GM21723 (cell line): ENCODE measurements around the gene PCID2.
"Not testable (repeated sequence)": the region's sequence is repeated elsewhere in the genome, so short reads cannot be mapped to it uniquely, and the experiment has no call there.

Experiments
- ATAC-seq: cut with Tn5 transposase; IDR thresholded peaks from one replicate; pipeline ENCODE4 v1.9.1; 2021; ENCODE audit warnings: mild to moderate bottlenecking, moderate library complexity; ENCODE audit not compliant: unreplicated experiment

The PCID2 gene

DNA sequence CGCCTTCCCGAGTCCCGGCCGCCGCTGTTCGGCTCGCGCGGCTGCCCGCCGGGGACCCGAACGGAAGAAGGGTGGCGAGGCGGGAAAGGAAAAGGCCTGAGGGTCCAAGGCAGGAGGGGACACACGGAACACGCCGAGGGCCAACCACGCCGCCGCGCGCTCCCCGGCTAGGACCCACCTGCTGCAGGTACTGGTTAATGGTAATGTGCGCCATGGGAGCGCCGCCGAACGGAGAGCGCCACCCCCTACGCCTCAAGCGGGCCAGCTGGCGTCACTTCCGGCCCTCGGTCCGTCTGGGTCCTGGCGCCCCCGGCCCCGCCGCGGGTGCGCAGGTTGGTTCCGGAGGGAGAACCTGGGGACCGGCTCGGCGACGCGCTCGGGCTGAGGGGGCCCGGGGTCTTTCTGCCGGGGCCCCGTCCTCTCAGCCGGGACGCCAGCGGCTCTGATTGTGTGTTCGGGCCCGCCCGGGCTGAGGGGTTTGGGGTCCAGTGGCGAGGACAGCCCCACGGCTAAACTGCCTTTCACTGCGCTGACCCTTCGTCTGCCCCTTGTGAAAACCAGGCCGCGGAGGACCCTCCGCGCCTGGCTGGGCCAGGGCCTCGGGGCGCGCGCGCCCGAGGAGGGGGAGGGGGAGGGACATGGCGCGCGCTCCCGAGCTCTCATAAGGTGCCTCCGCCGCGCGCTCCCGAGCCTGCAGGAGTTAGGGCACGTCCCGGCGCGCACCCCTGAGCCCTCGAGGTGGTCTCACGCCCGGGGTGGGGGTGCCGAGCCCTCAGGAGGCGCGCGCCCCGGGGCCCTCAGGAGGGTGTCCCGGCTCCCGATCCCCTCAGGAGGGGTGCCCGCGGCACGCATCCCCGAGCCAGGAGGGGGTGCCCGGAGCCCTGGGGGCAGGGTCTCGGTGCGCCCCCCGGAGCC lies at the start of gene PCID2:
Gene PCID2, minus strand, starts transcription at position 249 of the 915 bp plus-strand sequence. Its CDS starts 35 bp downstream, at position 214.
- peak; percentile 78 for ATAC-seq

- not testable (repeated sequence) for ATAC-seq
Measured at GRCh38 chr13:113257908-113258307, 49.4 kb upstream of the PCID2 start.

DNA sequence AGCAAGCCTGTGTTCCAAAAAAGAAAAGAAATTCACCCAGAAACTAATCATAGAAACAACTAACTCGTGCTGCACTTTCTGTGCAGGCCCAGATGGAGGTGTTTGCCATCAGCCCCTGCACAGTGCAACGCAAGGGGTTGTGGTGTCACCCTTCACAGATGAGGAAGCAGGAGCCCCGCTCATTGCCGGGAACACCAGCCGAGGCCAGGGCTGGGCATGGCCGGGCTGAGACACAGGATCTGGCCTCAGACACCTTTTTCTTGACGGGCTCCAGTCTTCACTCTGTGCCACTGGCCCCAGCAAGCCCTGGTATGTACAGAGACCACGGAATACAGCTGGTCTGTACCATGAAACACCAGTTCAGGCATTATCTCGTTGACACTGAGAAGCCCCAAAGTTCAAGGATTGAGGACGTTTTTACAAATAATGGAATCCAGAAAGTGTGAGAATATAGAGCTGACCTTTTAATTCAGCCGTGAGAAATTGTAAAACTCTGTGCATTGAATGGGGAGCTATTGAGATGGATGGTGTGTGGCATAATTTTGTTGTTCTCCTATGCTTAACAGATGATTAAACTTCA lies 44.1 kb upstream of the PCID2 start:
- no peak for ATAC-seq

- ATAC-seq: no peak
Measured at GRCh38 chr13:113245849-113246796, 37.7 kb upstream of the PCID2 start.

GRCh38 chr13:113243847-113244246 lies 35.4 kb upstream of the PCID2 start:
- no peak for ATAC-seq

GRCh38 chr13:113241623-113242022 lies 33.2 kb upstream of the PCID2 start:
- not testable (repeated sequence) for ATAC-seq

- no peak for ATAC-seq
Measured at GRCh38 chr13:113239986-113240385, 31.5 kb upstream of the PCID2 start.

- ATAC-seq: no peak
Measured at GRCh38 chr13:113239357-113239756, 30.9 kb upstream of the PCID2 start.

DNA sequence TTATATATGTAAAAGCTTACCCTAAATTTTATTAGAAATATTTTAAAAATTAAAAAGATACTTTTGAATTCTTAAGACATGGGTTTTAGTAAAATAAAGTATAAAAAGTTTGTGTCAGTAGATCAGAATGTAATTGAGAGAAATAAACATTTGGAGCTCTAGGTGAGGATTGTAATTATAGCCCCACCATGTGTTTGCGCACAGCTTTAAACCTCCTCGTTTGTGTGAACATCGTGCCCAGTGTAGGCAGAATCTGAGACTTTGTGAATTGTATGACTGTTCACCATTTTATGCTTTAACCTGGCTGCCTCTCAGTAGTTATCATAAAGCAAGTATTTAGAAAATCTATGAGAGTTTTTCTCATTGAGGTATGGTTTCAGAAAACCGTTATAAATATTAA lies 30.1 kb upstream of the PCID2 start:
- no peak for ATAC-seq

DNA sequence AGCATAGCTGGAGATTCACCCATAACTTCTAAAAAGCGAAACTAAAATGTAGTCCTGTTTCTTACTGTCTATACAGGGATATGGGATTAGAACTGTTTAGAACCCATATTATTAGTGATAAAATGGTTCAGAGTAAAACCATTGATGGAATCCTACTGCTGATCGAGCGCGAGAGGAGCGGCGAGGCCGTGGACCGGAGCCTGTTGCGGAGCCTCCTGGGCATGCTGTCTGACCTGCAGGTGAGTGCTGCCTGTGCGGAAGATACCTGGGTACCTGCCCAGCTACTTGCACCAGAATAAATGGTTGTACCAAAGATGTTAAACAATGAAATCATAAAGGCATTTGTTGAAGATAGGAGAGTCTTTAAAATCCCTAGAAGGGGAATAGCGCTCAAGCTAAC lies 24.6 kb upstream of the PCID2 start:
- no peak for ATAC-seq

GRCh38 chr13:113232208-113233003 lies 23.9 kb upstream of the PCID2 start:
- ATAC-seq: no peak

GRCh38 chr13:113231306-113232207 lies 23.1 kb upstream of the PCID2 start:
- no peak for ATAC-seq

- no peak for ATAC-seq
Measured at GRCh38 chr13:113229791-113230190, 21.3 kb upstream of the PCID2 start.

DNA sequence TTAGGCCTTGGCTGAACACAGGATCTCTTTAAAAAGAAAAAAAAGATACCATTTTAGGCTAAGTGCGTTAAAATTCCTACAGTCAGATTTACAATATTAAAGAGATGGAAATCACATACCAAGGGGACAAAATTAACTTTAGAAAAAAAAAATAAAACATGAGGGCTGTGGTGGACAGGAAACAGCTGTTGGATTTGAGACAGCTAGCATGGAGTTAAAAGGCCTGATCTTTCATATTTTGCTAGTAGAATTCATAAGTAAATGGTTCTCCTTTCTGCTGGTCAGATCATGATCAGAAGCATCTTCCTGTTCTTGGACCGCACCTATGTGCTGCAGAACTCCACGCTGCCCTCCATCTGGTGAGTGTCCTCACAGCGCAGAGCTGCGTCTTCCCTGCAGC lies 20.7 kb upstream of the PCID2 start:
- ATAC-seq: no peak

DNA sequence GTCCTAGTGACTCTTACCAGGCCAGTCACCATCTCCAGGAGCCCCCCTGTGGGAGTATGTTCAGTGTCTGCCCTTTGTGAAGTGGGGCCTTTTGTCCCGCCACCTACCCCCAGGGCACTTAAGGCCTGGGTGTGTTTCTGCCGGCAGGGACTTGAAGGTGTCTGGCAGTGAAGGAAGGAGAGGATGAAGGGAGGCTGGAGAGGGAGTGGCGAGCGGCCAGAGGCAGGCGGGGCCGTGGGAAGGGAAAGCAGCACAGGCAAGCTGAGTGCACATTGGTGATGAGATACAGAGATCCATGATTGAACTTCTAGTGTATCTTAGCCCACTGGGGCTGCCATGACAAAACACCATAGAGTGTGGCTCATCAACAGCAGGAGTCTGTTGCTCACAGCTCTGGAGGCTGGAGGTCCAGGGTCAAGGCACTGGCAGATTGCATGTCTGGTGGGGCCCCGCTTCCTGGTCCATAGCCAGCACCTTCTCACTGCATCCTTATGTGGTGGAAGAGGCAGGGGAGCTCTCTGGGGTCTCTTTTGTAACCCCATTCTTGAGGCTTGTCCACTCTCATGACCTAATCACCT lies 18.5 kb upstream of the PCID2 start:
- no peak for ATAC-seq

- ATAC-seq: no peak
Measured at GRCh38 chr13:113225515-113225914, 17.0 kb upstream of the PCID2 start.

GRCh38 chr13:113224486-113224885 lies 16.0 kb upstream of the PCID2 start:
- ATAC-seq: no peak

DNA sequence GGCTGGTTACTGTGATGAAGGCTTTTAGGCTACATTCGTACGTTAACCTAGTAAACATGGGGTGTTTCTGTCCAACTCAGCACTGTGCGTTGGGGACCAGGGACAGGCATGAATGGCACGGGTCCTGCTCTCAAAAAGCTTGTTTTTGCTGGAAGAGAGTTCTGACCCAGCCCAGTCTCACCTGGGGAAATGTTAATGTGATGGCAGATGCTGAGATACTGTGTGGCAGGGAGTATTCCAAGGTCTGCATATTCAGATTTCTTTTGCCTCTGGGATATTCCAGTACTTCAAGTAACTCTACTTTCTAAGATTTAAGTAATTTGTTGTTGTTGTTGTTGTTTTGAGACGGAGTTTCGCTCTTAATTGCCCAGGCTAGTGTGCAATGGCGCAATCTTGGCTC lies 14.6 kb upstream of the PCID2 start:
- no peak for ATAC-seq

GRCh38 chr13:113220877-113221276 lies 12.4 kb upstream of the PCID2 start:
- no peak for ATAC-seq
